Left lung (tissue), 10 donors: ENCODE results near the gene PDZD8. TPM values are rescaled to one million over a fixed set of nuclear protein-coding genes. Genes with fewer than 3 reads are reported as not detected.

ENCODE experiments used
- ATAC-seq: fragments of 200-7000 bp; cut with Tn5 transposase; one replicate; pipeline ENCODE4 v1.9.1; 2020; ENCODE audit warnings: moderate library complexity
- DNase-seq, 4 donors: peaks; one replicate each; pipeline ENCODE4 v3.0.0-alpha.2; 2013 to 2020
- H3K27ac ChIP-seq, 2 donors: fragments of 200-600 bp; sonication (generic) in 1 of 2; one replicate each; pipeline versions ENCODE4 v1.5.0 to v1.8.0; 2020 to 2021
- H3K27me3 ChIP-seq, 2 donors: fragments of 200-600 bp; sonication (generic) in 1 of 2; one replicate each; pipeline versions ENCODE4 v1.5.0 to v1.8.0; 2020 to 2021
- H3K36me3 ChIP-seq, 2 donors: fragments of 200-600 bp; sonication (generic) in 1 of 2; one replicate each; pipeline versions ENCODE4 v1.5.0 to v1.8.0; 2020 to 2021
- H3K4me1 ChIP-seq, 2 donors: fragments of 200-600 bp; one replicate each; pipeline ENCODE4 v1.8.0; 2021
- H3K4me3 ChIP-seq, 2 donors: fragments of 200-600 bp; sonication (generic) in 1 of 2; one replicate each; pipeline versions ENCODE4 v1.5.0 to v1.8.0; 2020 to 2021; ENCODE audit warnings: mild to moderate bottlenecking in 1 of 2
- H3K9me3 ChIP-seq, 2 donors: fragments of 200-600 bp; sonication (generic) in 1 of 2; one replicate each; pipeline versions ENCODE4 v1.5.0 to v1.8.0; 2020 to 2021
- CTCF ChIP-seq, 2 donors: fragments of 200-600 bp; sonication (generic) in 1 of 2; IDR thresholded peaks; one replicate each; pipeline versions ENCODE4 v1.5.0 to v1.8.0; 2021; ENCODE audit warnings: antibody characterized with exemption in 2 of 2
- intact Hi-C, 2 donors: fragments of 100-400 bp; cut with DNase I; formaldehyde crosslinking; loops; one replicate each; pipeline versions ENCODE4 v1.11.2 to v1.14.2; 2022
- polyA plus RNA-seq, 6 donors: library from polyadenylated mRNA; unstranded; fragments of 120-200 nt; gene quantifications; one replicate each; pipeline ENCODE4 v1.2.1, GENCODE V29; 2013; ENCODE audit not compliant: insufficient read length in 6 of 6
- total RNA-seq, 2 donors: library from RNA; stranded (reverse); fragmentation: NEBNext Ultra II Directional; extraction: Animal tissue kit (Norgen Biotek cat#: 25700); gene quantifications; one replicate each; pipeline ENCODE4 v1.2.1, GENCODE V29; 2021
- donor health status: DM: no; HTN: yes; CAD: no.
- donor health status: DM: no; HTN: no; CAD: no.

PDZD8 gene
- total and polyA plus RNA-seq, 8 donors, result 24.2 to 38.2 (median 29.6) TPM

- no peaks in the 10 kb centered on the region for H3K27me3 ChIP-seq
- H3K9me3 ChIP-seq, result no peaks in the 10 kb centered on the region
- DNase-seq, result no peak
- no peak for ATAC-seq
- H3K27ac ChIP-seq, result no peak overlapping the region
- intact Hi-C loops, result no loop called here
- no peak overlapping the region for H3K4me3 ChIP-seq
- peaks cover 5 to 29% of the 10 kb centered on the region in 2 donors for H3K4me1 ChIP-seq
- H3K36me3 ChIP-seq, result no peaks in the 10 kb centered on the region
- TF ChIP-seq CTCF (IDR thresholded peaks at IDR 0.05), result no peak
Measured at GRCh38 chr10:117341061-117341460, 34.2 kb downstream of the PDZD8 start.

DNA sequence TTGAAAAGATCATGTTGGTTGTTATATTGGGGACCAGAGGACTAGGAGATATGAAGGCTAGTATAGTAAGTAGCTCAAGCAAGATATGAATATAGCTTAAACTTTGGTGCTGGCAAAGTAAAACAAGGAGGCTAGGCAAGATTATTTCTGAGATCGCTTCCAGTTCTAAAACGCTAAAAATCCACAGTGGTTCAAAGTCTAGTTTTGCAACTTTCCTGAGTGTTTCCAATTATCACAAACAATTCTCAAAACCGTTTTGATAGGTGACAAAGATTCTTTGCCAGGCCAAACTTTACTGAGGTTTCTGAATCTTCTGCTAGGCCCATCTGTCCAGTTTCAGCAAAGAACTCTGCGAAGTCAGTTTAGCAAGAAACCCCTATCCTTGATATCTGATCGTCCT lies 35.3 kb downstream of the PDZD8 start:
- Histone ChIP-seq H3K27ac (no peak overlapping the region), H3K36me3 (no peaks in the 10 kb centered on the region), H3K4me3 (no peak overlapping the region), H3K4me1 (peaks cover 5 to 20% of the 10 kb centered on the region in 2 donors), H3K27me3 (no peaks in the 10 kb centered on the region), H3K9me3 (peaks cover 0 to 4% of the 10 kb centered on the region in 2 donors)
- no peak for TF ChIP-seq CTCF (IDR thresholded peaks at IDR 0.05)
- no peak for ATAC-seq
- DNase-seq, result no peak
- intact Hi-C loops, result no loop called here

DNA sequence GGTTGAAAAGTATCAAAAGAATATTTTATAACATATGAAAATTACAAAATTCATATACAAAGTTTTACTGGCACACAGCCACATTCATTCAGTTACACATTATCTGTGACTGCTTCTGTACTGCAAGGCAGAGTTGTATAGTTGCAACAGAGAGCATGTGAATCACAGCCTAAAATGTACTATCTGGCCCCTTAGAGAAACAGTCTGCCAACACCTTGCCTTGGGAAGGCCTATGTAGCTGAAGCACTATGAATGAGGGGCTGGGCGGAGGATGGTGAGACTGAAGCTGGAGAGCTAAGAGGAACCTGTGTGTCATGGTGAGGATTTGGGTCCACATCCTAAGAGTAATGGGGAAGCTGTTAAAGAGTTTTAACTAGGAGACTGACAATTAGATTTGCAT lies 35.7 kb downstream of the PDZD8 start:
- H3K9me3 ChIP-seq, result peaks cover 0 to 6% of the 10 kb centered on the region in 2 donors
- H3K36me3 ChIP-seq, result no peaks in the 10 kb centered on the region
- no peak overlapping the region for H3K4me3 ChIP-seq
- peaks cover 5 to 16% of the 10 kb centered on the region in 2 donors for H3K4me1 ChIP-seq
- TF ChIP-seq CTCF (IDR thresholded peaks at IDR 0.05), result no peak
- peak; percentile 26 for ATAC-seq
- DNase-seq, result no peak
- no peaks in the 10 kb centered on the region for H3K27me3 ChIP-seq
- H3K27ac ChIP-seq, result no peak overlapping the region
- intact Hi-C loops, result no loop called here

DNA sequence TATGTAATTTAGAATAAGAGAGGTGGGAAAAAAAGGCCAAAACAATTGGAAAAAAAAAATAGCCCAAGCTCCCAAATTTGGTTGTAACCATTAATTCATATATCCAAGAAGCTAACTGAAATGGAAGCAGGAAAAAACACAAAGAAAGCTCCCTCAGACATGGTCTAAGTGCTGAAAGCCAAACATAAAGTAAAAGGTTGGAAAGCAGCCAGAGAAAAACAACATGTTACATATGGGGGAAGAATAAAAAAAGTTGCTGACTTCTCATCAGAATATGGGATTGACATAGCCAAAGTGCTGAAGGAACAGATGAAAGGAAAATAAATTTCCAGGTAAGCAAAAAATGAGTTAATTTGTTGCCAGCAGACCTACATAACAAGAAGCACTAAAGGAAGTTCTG lies 40.3 kb downstream of the PDZD8 start:
- H3K4me1 ChIP-seq, result peaks cover 0 to 4% of the 10 kb centered on the region in 2 donors
- no peak overlapping the region for H3K4me3 ChIP-seq
- intact Hi-C loops, result no loop called here
- peaks cover 0 to 9% of the 10 kb centered on the region in 2 donors for H3K9me3 ChIP-seq
- DNase-seq (no peak), ATAC-seq (no peak)
- no peaks in the 10 kb centered on the region for H3K27me3 ChIP-seq
- no peak overlapping the region for H3K27ac ChIP-seq
- no peak for TF ChIP-seq CTCF (IDR thresholded peaks at IDR 0.05)
- no peaks in the 10 kb centered on the region for H3K36me3 ChIP-seq

DNA sequence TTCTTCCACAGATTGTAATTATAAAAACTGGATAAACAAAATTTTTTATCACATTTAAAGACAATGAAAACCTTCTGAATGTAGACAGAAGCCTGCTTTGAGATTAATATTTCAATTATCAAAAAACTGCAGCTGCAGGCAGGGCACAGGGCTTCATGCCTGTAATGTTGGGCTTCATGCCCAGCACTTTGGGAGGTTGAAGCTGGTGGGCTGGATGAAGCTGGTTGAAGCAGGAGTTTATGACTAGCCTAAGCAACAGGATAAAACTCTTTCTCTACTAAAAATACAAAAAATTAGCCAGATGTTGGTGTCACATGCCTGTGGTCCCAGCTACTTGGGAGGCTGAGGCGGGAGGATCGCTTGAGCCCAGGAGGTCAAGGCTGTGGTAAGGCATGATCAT lies 41.2 kb downstream of the PDZD8 start:
- Histone ChIP-seq H3K36me3 (no peaks in the 10 kb centered on the region), H3K4me3 (no peak overlapping the region), H3K27ac (no peak overlapping the region), H3K9me3 (peaks cover 0 to 9% of the 10 kb centered on the region in 2 donors), H3K4me1 (no peaks in the 10 kb centered on the region), H3K27me3 (no peaks in the 10 kb centered on the region)
- intact Hi-C loops, result no loop called here
- DNase-seq, result no peak
- no peak for TF ChIP-seq CTCF (IDR thresholded peaks at IDR 0.05)
- no peak for ATAC-seq
